DND-41 (cell line): Measurements from ENCODE around the gene UBE2E1.

ENCODE experiments used
- ATAC-seq: fragments of 200-7000 bp; cut with Tn5 transposase; 3 replicates; pipeline ENCODE4 v1.9.1; 2021; ENCODE audit warnings: low read depth; ENCODE audit not compliant: insufficient read depth
- DNase-seq: peaks from one replicate; pipeline ENCODE4 v3.0.0-alpha.2; 2020
- H2AFZ ChIP-seq: 2 replicates; pipeline ENCODE4 v1.6.0; 2012; ENCODE audit warnings: low read depth, low read length
- H3K27ac ChIP-seq: 2 replicates; pipeline ENCODE4 v1.5.1; 2012; ENCODE audit warnings: low read length, inconsistent platforms
- H3K27me3 ChIP-seq: fragments of 200-600 bp; sonication (generic); 2 replicates; pipeline ENCODE4 v1.6.0; 2012; ENCODE audit warnings: low read length, mild to moderate bottlenecking, inconsistent platforms; ENCODE audit not compliant: insufficient read depth, poor library complexity
- H3K36me3 ChIP-seq: 2 replicates; pipeline ENCODE4 v1.5.1; 2012; ENCODE audit warnings: low read length, inconsistent platforms; ENCODE audit not compliant: insufficient read depth
- H3K4me1 ChIP-seq: 2 replicates; pipeline ENCODE4 v1.5.1; 2012; ENCODE audit warnings: mild to moderate bottlenecking, low read length; ENCODE audit not compliant: insufficient read depth
- H3K4me2 ChIP-seq: 2 replicates; pipeline ENCODE4 v1.6.0; 2012; ENCODE audit warnings: mild to moderate bottlenecking, moderate library complexity, low read length, inconsistent platforms; ENCODE audit not compliant: insufficient read depth
- H3K4me3 ChIP-seq, 2 experiments: fragments of 200-600 bp in 1 of 2; shearing (Covaris generic) in 1 of 2; 2 replicates each; pipeline ENCODE4 v1.5.1; 2012 to 2016; ENCODE audit warnings: inconsistent platforms in 2 of 2, low read length in 2 of 2, mild to moderate bottlenecking in 2 of 2, low read depth in 1 of 2, moderate library complexity in 1 of 2
- H3K79me2 ChIP-seq: 2 replicates; pipeline ENCODE4 v1.6.0; 2012; ENCODE audit warnings: low read length, inconsistent platforms; ENCODE audit not compliant: insufficient read depth
- H3K9ac ChIP-seq: 2 replicates; pipeline ENCODE4 v1.6.0; 2012; ENCODE audit warnings: low read depth, mild to moderate bottlenecking, inconsistent platforms, low read length, moderate library complexity
- H3K9me3 ChIP-seq: 2 replicates; pipeline ENCODE4 v1.5.1; 2012; ENCODE audit warnings: low read length, moderate library complexity, mild to moderate bottlenecking, inconsistent platforms; ENCODE audit not compliant: insufficient read depth, severe bottlenecking
- H4K20me1 ChIP-seq: 2 replicates; pipeline ENCODE4 v1.6.0; 2012; ENCODE audit warnings: low read length; ENCODE audit not compliant: insufficient read depth
- CTCF ChIP-seq: IDR thresholded peaks from 2 replicates; pipeline ENCODE4 v1.5.1; 2012; ENCODE audit warnings: borderline replicate concordance, low read length, moderate library complexity, mild to moderate bottlenecking; ENCODE audit not compliant: poor library complexity, severe bottlenecking; ENCODE audit errors: extremely low read depth
- EZH2 ChIP-seq: IDR thresholded peaks from 3 replicates; pipeline ENCODE4 v1.6.1; 2012; ENCODE audit warnings: borderline replicate concordance, low read depth, mild to moderate bottlenecking, moderate library complexity, low read length, inconsistent platforms; ENCODE audit not compliant: severe bottlenecking

UBE2E1 gene

GRCh38 chr3:23804441-23805209 lies 1.1 kb upstream of the UBE2E1 start:
- H3K36me3 ChIP-seq = peaks cover 20% of the 10 kb centered on the region
- H4K20me1 ChIP-seq = peaks cover 12% of the 10 kb centered on the region; the same call in 1 of the 2 replicates
- H2AFZ ChIP-seq = no peak overlapping the region
- H3K4me3 ChIP-seq = no peak overlapping the region
- peaks cover 32% of the 10 kb centered on the region for H3K79me2 ChIP-seq
- peaks cover 28% of the 10 kb centered on the region for H3K4me1 ChIP-seq
- TF ChIP-seq EZH2 = no peak
- H3K9ac ChIP-seq = no peak overlapping the region
- H3K27ac ChIP-seq = no peak overlapping the region
- H3K27me3 ChIP-seq = peaks cover 3% of the 10 kb centered on the region
- DNase-seq (no peak), ATAC-seq (no peak)
- no peaks in the 10 kb centered on the region for H3K9me3 ChIP-seq
- no peak overlapping the region for H3K4me2 ChIP-seq

- peaks cover 21% of the 10 kb centered on the region for H3K36me3 ChIP-seq
- ATAC-seq = no peak; the same call in 2 of the 3 replicates
- peak overlapping the region in 1 of 2 experiments; percentile 76; a peak in 3 of 4 replicates for H3K4me3 ChIP-seq
- H3K9me3 ChIP-seq = no peaks in the 10 kb centered on the region
- peak overlapping the region; percentile 76 for H3K9ac ChIP-seq
- peak overlapping the region; percentile 74 for H2AFZ ChIP-seq
- H3K27me3 ChIP-seq = peaks cover 3% of the 10 kb centered on the region
- H4K20me1 ChIP-seq = peaks cover 14% of the 10 kb centered on the region
- H3K4me1 ChIP-seq = peaks cover 31% of the 10 kb centered on the region
- DNase-seq = no peak
- H3K4me2 ChIP-seq = peak overlapping the region; percentile 87
- TF ChIP-seq EZH2 (no peak), CTCF (no peak)
- H3K27ac ChIP-seq = no peak overlapping the region
- H3K79me2 ChIP-seq = peaks cover 38% of the 10 kb centered on the region
Observed at GRCh38 chr3:23805210-23805632, 534 bp upstream of the UBE2E1 start.

- H3K9ac ChIP-seq = peak overlapping the region; percentile 76
- ATAC-seq (peak; percentile 46), DNase-seq (peak; percentile 39)
- H3K27ac ChIP-seq = peak overlapping the region; percentile 64
- TF ChIP-seq EZH2 = no peak
- no peak for TF ChIP-seq CTCF
- H3K4me1 ChIP-seq = peaks cover 33% of the 10 kb centered on the region
- peaks cover 22% of the 10 kb centered on the region for H4K20me1 ChIP-seq
- peaks cover 32% of the 10 kb centered on the region for H3K36me3 ChIP-seq
- peak overlapping the region; percentile 62 for H2AFZ ChIP-seq
- H3K79me2 ChIP-seq = peaks cover 49% of the 10 kb centered on the region
- H3K9me3 ChIP-seq = no peaks in the 10 kb centered on the region
- peak overlapping the region; percentile 76 to 90; a peak in 3 of 4 replicates for H3K4me3 ChIP-seq
- H3K27me3 ChIP-seq = no peaks in the 10 kb centered on the region
- H3K4me2 ChIP-seq = peak overlapping the region; percentile 87
Observed at GRCh38 chr3:23806534-23807423, 1.0 kb downstream of the UBE2E1 start.
